ENCODE results near the gene MYBPHL. TPM values are rescaled to one million over a fixed set of nuclear protein-coding genes. Genes with fewer than 3 reads are reported as not detected.
A peak's percentile ranks its signal among the peaks of the same experiment; 100 is the strongest.

Gene MYBPHL
- total RNA-seq, 1 donor from 2014 or later = 0.60 TPM

- H3K9me3 Mint-ChIP-seq = no peaks in the 10 kb centered on the region
- H3K4me1 Mint-ChIP-seq (ENCODE audit: unreplicated experiment) = peaks cover 6% of the 10 kb centered on the region
- H3K4me3 Mint-ChIP-seq = no peak overlapping the region
- peaks cover 3% of the 10 kb centered on the region for H3K36me3 Mint-ChIP-seq
- H3K27ac Mint-ChIP-seq = no peak overlapping the region
- DNase-seq (ENCODE audit: extremely low spot score, unreplicated experiment) = no peak
- no peak for TF ChIP-seq CTCF (conservative IDR thresholded peaks at IDR 0.05)
- no peaks in the 10 kb centered on the region for H3K27me3 Mint-ChIP-seq
Measured at GRCh38 chr1:109265016-109265415, 41.8 kb downstream of the MYBPHL start.

- no peaks in the 10 kb centered on the region for H3K9me3 Mint-ChIP-seq
- H3K36me3 Mint-ChIP-seq = peaks cover 3% of the 10 kb centered on the region
Measured at GRCh38 chr1:109264379-109264755, 42.4 kb downstream of the MYBPHL start.

GRCh38 chr1:109263597-109264378, 43.0 kb downstream of the MYBPHL start:
- H3K27me3 Mint-ChIP-seq = no peaks in the 10 kb centered on the region
- no peak overlapping the region for H3K4me3 Mint-ChIP-seq
- TF ChIP-seq CTCF (conservative IDR thresholded peaks at IDR 0.05) = peak; percentile 100
- H3K9me3 Mint-ChIP-seq = no peaks in the 10 kb centered on the region
- H3K36me3 Mint-ChIP-seq = peaks cover 3% of the 10 kb centered on the region
- peak overlapping the region; percentile 70 for H3K27ac Mint-ChIP-seq
- peaks cover 9% of the 10 kb centered on the region for H3K4me1 Mint-ChIP-seq (ENCODE audit: unreplicated experiment)
- DNase-seq (ENCODE audit: extremely low spot score, unreplicated experiment) = peak; percentile 91

More at GRCh38 chr1:109264379-109264755, 42.4 kb downstream of the MYBPHL start:
- peaks cover 9% of the 10 kb centered on the region for H3K4me1 Mint-ChIP-seq (ENCODE audit: unreplicated experiment)
- H3K27me3 Mint-ChIP-seq = no peaks in the 10 kb centered on the region
- no peak overlapping the region for H3K27ac Mint-ChIP-seq
- no peak for TF ChIP-seq CTCF (conservative IDR thresholded peaks at IDR 0.05)
- no peak overlapping the region for H3K4me3 Mint-ChIP-seq
- DNase-seq (ENCODE audit: extremely low spot score, unreplicated experiment) = no peak

GRCh38 chr1:109263234-109263596, 43.6 kb downstream of the MYBPHL start:
- H3K9me3 Mint-ChIP-seq = no peaks in the 10 kb centered on the region
- no peak overlapping the region for H3K27ac Mint-ChIP-seq
- DNase-seq (ENCODE audit: extremely low spot score, unreplicated experiment) = no peak
- no peaks in the 10 kb centered on the region for H3K27me3 Mint-ChIP-seq
- H3K4me1 Mint-ChIP-seq (ENCODE audit: unreplicated experiment) = peaks cover 9% of the 10 kb centered on the region
- H3K4me3 Mint-ChIP-seq = no peak overlapping the region
- TF ChIP-seq CTCF (conservative IDR thresholded peaks at IDR 0.05) = no peak
- H3K36me3 Mint-ChIP-seq = peaks cover 2% of the 10 kb centered on the region

- peaks cover 15% of the 10 kb centered on the region for H3K4me1 Mint-ChIP-seq (ENCODE audit: unreplicated experiment)
- no peak for DNase-seq (ENCODE audit: extremely low spot score, unreplicated experiment)
- H3K9me3 Mint-ChIP-seq = no peaks in the 10 kb centered on the region
- H3K27ac Mint-ChIP-seq = no peak overlapping the region
- no peaks in the 10 kb centered on the region for H3K27me3 Mint-ChIP-seq
- no peak for TF ChIP-seq CTCF (conservative IDR thresholded peaks at IDR 0.05)
- peaks cover under 1% of the 10 kb centered on the region for H3K36me3 Mint-ChIP-seq
- H3K4me3 Mint-ChIP-seq = no peak overlapping the region
Measured at GRCh38 chr1:109262231-109263055, 44.4 kb downstream of the MYBPHL start.

Measured in type B pancreatic cell (in vitro differentiated cells).